ENCODE data around the gene ADAT1.

The ADAT1 gene, protein sequence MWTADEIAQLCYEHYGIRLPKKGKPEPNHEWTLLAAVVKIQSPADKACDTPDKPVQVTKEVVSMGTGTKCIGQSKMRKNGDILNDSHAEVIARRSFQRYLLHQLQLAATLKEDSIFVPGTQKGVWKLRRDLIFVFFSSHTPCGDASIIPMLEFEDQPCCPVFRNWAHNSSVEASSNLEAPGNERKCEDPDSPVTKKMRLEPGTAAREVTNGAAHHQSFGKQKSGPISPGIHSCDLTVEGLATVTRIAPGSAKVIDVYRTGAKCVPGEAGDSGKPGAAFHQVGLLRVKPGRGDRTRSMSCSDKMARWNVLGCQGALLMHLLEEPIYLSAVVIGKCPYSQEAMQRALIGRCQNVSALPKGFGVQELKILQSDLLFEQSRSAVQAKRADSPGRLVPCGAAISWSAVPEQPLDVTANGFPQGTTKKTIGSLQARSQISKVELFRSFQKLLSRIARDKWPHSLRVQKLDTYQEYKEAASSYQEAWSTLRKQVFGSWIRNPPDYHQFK

DNA sequence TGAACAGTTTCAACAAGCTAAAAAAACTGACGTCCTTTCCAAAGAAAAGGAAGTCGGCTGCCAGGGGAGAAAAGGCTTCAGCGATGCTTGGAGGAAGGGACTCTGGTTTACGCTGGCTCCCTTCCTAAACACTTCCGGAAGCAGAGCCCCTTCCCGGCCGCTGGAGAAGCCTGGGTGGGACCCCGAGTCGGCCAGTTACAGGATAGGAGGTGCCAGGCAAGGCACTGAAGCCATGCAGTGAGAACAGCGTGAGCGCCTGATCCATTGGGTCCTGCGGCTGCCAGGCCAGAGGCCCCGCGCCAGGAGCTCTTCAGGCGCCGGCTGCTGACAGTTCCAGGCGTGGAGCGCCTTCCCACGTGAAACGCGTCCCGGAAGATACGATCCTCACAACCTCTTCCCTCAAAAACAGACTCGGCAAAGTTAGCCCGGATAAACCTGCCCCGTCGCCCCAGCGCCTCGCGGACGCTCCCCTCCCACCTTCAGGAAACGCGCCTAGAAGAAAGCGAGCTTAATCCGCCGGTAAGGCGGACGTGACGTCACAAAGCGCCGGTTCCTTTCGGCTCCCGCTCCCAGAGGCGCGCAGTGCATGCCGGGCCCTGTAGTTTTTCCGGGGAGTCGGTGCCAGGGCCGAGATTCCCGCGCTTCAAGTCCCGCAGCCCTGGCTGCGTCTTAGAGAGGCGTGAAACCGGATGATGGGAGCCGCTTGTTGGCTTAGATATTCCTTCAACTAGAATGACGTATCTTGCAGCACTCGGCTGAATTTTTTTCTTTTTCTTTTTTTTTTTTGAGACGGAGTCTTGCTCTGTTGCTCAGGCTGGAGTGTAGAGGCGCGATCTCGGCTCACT, at the start of gene ADAT1:
ADAT1 (minus strand) TSS at position 521 of the 845 bp plus-strand sequence. CDS start 2,482 bp downstream, outside the sequence.
- peak; percentile 96 for DNase-seq

DNA sequence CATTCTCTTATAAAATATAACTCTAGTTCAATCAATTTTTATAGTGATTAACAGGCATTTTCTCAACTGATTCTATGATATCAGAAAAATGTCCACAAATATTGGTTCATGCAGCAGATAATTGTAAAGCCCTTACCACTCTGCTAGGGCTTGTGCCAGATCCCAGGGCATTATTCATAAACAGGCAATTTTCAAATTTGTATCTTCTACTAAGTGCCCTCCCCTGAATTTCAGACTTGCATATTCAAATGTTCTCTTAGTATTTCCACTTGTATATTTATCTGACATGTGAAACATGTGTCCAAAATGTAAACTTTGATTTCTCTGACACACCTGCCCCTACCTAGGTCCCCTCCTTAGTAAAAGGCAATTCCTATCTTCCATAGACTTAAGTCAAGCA, 44.4 kb upstream of the ADAT1 start:
- DNase-seq: no peak

DNA sequence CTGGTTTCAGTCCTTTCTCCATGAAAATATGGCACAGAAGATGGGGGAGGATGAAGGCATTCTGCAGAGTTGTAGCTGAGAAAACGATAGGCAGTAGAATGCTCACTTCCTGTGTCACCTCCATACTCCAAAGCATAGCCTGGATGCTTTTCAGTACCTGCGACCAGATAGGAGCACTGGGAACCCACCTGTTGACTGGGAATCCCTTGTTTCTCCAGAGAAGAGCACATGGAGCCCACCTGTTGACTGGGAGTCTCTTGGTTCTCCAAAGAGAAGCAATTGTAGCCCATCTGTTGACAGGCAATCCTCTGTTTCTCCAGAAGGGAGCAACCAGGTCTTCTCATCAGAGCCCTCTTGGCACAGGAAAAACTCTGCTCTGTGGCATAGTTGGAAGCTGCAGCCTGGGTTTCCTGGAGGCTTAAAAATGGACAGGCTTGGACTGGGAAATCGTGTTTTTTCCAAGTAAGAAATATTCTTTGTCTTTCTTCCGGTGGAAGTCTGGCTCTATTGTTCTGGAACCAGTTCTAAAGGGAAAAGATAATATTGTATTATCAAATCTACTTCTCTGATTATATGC, 37.7 kb upstream of the ADAT1 start:
- DNase-seq: no peak

DNA sequence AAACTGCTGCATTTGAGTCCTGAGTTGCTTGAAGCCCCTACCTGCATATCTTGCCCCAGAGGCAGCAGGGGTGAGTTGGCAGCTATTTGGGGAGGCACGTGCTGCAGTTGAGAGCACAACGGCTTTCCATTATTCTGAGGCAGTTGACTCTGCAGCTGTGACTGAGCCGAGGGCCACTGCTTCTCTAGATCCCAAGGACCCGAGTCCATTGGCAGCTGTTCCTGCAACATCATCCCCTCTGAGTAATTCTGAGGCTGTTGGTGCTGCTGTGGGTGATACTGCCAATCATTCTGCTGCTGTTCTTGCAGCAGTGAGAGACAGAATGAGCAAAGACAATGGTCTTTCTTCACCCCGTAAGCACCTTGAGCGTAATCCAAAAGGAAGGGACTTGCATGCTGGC, 37.2 kb upstream of the ADAT1 start:
- DNase-seq: no peak

DNA sequence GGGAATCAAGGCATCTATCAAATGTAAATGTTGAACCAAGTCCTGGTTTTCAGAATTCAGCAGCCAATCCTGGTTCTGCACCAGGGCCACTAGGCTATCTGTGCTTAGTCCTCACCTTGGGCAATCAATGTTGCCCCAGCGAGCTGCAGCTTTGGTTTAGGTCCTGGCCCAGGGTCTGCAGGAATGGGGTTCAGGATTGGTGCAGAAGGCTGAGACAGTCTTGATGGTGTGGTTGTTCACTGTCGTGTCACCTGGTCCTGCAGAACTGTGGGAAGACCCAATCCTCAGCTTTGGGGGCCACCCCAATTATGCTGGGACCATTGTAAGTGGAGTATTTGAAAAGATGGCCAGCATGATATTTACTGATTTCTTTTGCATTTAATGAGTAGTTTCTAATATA, 35.1 kb upstream of the ADAT1 start:
- no peak for DNase-seq

DNA sequence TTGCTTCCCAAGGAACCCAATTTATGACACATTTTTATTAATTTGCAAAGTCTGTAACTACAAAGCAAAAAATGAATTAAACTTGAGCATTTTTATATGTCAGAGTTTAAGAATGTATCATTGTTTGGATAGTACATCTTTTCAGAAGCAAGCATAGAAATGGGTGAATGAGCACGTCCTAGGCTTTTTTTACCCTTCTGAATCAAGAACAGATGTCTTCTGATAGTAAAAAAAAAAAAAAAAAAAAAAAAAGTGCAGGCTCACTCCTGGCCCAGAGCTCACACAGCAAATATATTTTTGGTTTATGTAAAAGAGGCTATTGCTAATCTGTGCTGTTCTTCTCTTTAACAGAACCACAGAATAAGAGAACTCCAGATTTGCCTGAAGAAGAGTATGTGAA, 30.8 kb upstream of the ADAT1 start:
- DNase-seq: no peak

DNA sequence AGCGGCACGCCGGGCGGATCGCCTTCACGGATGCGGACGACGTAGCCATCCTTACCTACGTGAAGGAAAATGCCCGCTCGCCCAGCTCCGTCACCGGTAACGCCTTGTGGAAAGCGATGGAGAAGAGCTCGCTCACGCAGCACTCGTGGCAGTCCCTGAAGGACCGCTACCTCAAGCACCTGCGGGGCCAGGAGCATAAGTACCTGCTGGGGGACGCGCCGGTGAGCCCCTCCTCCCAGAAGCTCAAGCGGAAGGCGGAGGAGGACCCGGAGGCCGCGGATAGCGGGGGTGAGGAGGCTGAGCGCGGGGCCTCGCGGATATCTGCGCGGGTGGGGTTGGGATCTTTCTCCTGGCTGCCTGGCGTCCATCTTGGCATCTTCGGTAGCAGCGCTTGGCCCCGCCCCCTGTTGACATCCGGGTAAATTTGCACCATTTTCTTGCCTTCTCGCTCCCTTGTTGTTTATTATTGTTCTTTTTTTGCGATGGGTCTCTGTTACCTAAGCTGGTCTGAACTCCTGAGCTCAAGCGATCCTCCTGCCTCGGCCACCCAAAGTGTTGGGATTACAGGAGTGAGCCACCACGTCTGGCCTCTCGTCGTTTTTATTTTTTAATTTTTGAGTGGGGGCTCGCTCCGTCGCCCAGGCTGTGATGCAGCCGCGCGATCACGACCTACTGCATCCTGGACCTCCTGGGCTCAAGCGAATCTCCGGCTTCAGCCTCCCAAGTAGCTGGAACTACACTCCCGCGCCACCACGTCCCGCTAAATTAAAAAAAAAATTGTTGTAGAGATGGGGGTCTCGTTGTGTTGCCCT, 25.4 kb upstream of the ADAT1 start:
- DNase-seq: peak; percentile 84

DNA sequence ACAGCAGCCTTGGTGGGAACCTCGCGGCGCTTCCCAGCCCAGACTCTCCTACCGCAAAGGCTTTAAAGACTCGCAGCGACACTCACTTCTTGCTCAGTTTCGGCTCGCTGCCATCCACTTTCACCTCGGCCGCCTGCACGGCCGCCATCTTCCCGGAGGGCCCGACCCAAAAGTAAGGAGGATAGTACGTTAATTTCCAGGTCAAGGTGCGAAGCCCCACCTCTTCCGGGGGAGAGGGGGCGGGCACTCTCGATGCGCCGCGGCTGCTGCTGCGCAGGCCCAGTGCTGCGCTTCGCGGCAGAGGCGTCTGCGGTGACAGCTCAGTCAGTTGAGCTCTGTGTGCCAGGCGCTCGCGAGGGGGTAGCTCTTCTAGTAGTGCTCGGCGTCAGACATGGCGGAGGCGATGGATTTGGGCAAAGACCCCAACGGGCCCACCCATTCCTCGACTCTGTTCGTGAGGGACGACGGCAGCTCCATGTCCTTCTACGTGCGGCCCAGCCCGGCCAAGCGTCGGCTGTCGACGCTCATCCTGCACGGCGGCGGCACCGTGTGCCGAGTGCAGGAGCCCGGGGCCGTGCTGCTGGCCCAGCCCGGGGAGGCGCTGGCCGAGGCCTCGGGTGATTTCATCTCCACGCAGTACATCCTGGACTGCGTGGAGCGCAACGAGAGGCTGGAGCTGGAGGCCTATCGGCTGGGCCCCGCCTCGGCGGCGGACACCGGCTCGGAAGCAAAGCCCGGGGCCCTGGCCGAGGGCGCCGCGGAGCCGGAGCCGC, 24.6 kb upstream of the ADAT1 start, which contains the start of the genes KARS1 and TERF2IP:
KARS1 (minus strand) TSS at position 174 of the 773 bp plus-strand sequence; CDS start at position 148, 26 bp downstream.
TERF2IP (plus strand) TSS at position 282 of the 773 bp plus-strand sequence; CDS start at position 392, 110 bp downstream.
- peak; percentile 92 for DNase-seq

DNA sequence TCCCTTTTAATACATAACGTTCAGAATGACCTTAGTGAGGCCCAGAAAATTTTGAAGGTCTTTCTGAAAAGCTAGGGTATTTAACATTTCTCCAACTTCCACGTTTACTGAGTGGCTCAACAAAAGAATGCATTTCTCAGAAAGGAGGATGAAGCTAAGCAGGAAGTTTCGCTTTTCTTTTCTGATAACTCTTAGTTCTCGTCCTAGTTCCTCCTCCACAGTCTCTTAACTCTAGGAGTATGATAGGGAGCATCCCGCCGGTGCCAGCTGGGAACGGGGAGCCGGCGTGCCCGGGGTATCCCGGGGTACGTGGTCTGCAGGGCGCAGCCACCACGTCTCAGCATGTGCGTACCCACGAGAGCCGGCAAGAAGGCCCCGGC, 24.0 kb upstream of the ADAT1 start:
- peak; percentile 18 for DNase-seq

DNA sequence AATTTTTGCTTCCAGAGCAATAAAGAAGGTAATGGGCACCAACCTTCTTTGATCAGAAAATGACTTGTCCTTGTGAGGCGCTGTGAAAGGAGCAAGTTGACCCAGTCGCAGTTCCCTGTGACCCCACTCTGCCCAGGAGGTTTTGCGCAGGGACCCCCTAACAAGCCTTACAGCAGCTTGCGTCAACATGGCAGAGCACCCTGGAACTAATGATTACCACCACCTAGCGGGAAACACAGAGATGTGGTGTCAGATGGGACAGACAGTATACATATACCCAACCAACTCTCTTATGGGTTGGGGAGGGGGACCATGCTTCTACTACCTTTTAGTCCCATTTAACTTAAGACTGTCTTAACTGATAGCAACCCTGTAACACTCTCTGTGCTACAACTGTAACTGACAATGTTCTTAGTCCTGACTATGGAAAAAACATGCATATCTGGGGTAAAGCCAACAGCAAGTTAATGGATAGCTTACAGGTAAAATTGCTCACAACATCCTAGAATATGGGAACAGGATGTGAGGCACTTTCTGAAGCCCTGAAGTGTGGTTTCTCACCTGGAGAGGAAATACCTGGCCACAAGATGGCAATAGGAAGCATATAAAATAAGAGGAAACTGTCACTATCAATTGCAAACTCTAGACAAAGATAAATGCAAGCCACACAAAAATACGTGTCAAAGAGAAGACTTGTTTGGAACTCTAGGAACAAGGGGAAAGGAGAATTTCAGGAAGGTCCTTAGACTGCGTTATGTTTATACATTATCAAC, 21.3 kb upstream of the ADAT1 start:
- no peak for DNase-seq

DNA sequence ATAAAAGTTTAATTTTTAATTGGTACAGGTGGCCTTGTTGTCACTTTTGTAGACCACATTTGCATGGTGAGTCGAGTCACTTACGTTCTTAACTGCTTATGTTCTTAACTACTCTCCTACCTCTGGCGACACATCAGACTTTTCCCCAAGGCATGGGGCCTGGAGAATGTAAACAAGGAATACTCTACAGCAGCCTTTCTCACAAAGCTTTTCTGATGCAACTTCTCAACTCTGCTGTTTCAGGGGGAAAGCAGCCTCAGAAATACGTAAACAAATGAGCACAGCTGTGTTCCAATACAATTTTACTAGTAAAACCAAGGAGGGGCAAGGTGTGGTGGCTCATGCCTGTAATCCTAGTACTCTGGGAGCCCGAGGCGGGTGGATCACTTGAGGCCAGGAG, 17.5 kb upstream of the ADAT1 start:
- no peak for DNase-seq

DNA sequence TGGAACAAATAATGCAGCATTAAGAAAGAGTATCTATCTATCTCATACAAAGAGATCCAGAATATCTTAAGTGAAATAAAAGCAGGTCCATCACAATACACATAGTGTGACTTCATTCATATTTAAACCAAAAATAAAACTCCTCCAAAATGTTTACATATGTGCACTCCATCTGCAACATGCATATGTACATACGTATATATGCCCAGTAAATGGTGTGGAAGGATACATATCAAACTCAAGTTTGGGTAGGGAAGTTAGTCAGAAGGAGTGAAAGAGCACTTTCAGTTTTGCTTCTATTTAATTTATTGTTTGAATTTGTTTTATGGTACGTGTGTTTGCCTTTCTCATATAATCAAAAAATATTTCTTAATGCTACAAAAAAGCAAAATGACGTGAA, 12.0 kb upstream of the ADAT1 start:
- no peak for DNase-seq

DNA sequence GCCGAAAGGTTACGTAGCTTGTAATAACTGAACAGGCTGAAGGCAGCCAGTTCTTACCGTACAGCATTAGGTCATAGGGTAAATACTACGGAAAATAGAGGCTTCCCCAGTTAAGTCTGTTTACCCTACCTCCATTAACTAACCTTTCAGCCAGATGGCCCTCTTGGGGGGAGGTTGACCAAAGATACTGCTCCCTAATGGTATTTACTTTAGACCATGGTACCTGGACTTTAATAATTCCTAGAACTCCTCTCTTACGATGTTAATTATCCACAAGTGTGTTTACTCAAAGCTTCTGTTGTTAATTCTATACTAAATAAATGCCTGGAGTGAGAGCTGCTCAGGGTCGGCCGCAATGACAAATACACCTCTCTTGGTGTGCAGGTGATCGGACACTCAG, 9.8 kb upstream of the ADAT1 start:
- no peak for DNase-seq

DNA sequence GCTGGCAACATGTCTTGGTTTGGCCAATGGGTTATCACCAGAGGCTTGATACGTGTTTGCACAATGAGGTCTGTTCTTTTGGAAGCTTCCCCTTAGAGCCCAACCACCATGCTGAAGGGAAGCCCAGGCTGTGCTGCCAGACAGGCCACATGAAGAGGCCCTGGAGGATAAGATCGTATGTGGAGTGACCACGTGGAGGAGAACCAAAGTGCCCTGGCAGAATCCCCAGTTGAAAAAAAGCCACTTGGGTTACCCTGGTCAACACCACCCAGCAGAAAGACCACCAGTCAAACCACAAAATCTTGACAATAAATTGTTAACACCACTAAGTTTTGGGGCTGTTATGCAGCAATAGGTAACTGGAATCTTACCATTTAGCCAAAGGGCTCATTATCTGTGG, 7.0 kb upstream of the ADAT1 start:
- no peak for DNase-seq

DNA sequence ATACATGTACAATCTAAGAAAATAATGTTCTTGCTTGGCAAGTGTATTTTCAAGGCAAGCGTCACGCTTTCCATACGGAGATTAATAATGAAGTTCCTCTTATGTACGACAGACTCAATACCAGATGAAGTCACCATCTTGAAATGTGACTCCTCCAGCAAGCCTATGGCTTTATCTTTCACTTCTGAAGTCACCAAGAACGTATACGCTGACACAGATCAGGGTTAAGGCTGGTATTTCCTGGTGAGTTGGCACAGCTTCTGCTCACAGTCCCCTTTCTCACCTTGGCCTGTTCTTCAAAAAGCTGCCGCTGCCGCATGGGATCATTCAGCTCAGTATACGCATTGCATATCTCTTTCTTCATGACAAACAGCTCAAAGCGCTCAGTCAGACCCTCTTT, 6.1 kb upstream of the ADAT1 start:
- DNase-seq: no peak

DNA sequence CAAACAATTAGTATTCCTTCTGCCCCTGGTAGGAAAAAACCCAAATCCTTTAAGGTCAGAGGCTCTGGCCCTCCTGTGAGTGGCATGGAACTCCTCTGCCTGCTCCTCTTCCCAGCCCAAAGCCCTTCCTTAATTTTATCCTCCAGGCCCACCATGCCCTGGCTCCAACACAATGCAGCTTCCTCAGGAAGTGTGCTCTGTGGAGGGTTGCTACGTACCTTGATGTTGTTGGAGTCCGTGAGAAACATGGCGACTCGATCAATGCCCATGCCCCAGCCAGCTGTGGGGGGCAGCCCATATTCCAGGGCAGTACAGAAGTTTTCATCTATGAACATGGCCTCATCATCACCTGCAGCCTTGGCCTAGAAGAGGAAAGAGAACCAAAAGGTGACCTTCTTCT, 5.3 kb upstream of the ADAT1 start:
- no peak for DNase-seq

DNA sequence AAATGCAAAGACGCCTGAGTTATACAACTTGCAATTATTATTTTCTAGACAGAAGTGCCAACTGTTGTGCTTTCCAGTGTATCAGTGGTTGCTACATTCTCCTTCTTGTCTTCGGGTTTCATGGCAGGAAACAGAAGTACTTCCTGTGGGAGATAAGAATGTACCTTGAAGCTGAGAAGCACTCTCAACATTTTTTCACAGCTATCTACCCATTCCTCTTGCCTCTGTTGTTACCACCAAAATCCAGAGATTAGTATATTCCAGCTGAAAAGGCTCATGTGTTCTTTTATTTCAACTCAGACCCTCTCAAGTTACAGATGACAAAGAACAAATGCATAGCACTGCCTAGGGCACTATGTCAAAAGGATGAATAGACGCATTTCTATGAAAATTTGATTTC, 4.8 kb upstream of the ADAT1 start:
- no peak for DNase-seq

DNA sequence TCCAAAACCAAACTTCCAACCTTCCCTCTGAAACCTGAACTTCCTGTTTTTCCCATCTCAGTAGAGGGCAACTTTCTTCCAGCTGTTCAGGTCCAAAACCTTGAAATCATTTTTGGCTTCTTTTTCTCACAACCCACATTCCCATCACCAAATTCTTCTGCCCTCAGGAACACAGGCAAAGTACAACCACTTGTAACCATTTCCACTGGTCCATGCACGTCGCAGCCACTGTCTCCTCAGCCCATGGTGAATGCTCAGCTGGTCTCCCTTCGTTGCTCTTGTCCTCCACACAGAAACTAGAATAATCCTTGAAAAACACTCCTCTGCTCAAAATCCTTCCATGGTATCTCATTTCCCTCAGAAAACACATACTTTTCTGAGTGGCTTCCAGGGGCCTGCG, 3.7 kb upstream of the ADAT1 start:
- no peak for DNase-seq

DNA sequence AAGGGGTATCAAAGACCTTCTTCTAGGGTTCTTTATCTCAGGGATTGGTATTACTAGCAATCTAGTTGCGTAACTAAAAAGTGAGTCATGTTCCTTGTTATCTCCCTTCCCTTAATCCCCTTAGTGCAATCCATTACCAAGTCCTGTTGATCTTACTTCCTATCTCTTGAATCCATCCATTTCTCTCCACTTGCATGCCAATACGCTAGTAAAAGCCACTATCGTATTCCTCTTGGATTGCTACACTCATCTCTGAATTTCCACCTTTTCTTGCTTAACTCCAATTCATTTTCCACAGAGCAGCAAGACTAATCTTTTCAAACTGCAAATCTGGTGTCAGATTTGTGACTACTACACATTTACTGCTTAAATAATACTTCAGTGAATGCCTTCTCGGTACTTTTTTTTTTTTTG, 1.8 kb upstream of the ADAT1 start:
- no peak for DNase-seq

DNA sequence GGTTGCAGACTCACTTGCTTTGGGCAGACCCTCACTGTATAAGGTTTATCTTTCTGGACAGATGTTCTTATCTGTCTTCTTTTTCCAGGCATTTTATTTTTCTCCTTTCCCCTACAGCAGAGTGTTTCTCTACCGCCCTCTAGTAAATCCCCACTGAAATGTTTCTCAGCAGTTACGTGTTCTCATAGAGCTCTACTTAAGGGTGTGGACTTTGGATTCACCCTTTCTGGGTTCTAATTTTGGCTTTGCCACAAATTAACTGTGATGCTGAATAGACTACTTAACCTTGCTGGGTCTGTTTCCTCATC, 2.0 kb downstream of the ADAT1 start:
- DNase-seq: no peak
